ENCODE measurements around the gene BICC1.

BICC1 gene

GRCh38 chr10:58475322-58476277 lies 37.1 kb upstream of the BICC1 start:
- peak overlapping the region; percentile 29 for H3K4me3 ChIP-seq (ENCODE audit: low read depth, low read length)
- no peak for TF ChIP-seq CTCF (conservative IDR thresholded peaks at IDR 0.05; ENCODE audit: low read depth, low read length)

GRCh38 chr10:58477122-58477521 lies 35.5 kb upstream of the BICC1 start:
- no peak for TF ChIP-seq CTCF (conservative IDR thresholded peaks at IDR 0.05; ENCODE audit: low read depth, low read length)
- H3K4me3 ChIP-seq (ENCODE audit: low read depth, low read length) = no peak overlapping the region
- DNase-seq (ENCODE audit: low read depth) = peak; percentile 88

More at GRCh38 chr10:58475322-58476277, 37.1 kb upstream of the BICC1 start:
- DNase-seq (ENCODE audit: low read depth) = peak; percentile 65

- H3K4me3 ChIP-seq (ENCODE audit: low read depth, low read length) = no peak overlapping the region
- DNase-seq (ENCODE audit: low read depth) = no peak
- peak; percentile 11 for TF ChIP-seq CTCF (conservative IDR thresholded peaks at IDR 0.05; ENCODE audit: low read depth, low read length)
Observed at GRCh38 chr10:58477902-58478301, 34.8 kb upstream of the BICC1 start.

GRCh38 chr10:58479045-58479444 lies 33.6 kb upstream of the BICC1 start:
- no peak for DNase-seq (ENCODE audit: low read depth)
- no peak for TF ChIP-seq CTCF (conservative IDR thresholded peaks at IDR 0.05; ENCODE audit: low read depth, low read length)
- H3K4me3 ChIP-seq (ENCODE audit: low read depth, low read length) = no peak overlapping the region

GRCh38 chr10:58480321-58480720 lies 32.4 kb upstream of the BICC1 start:
- no peak for DNase-seq (ENCODE audit: low read depth)
- H3K4me3 ChIP-seq (ENCODE audit: low read depth, low read length) = no peak overlapping the region
- no peak for TF ChIP-seq CTCF (conservative IDR thresholded peaks at IDR 0.05; ENCODE audit: low read depth, low read length)

- no peak overlapping the region for H3K4me3 ChIP-seq (ENCODE audit: low read depth, low read length)
- DNase-seq (ENCODE audit: low read depth) = no peak
- TF ChIP-seq CTCF (conservative IDR thresholded peaks at IDR 0.05; ENCODE audit: low read depth, low read length) = no peak
Observed at GRCh38 chr10:58481569-58482109, 31.0 kb upstream of the BICC1 start.
